Right cardiac atrium (tissue), 5 donors: Measurements from ENCODE around the gene TPM3. TPM values are rescaled to one million over a fixed set of nuclear protein-coding genes. Genes with fewer than 3 reads are reported as not detected.

Experiments used
- ATAC-seq, 2 donors: fragments of 200-7000 bp; cut with Tn5 transposase; one replicate each; pipeline versions ENCODE4 v1.8.0 to v1.9.1; 2020; ENCODE audit warnings: moderate library complexity in 2 of 2, mild to moderate bottlenecking in 1 of 2
- DNase-seq, 3 donors: peaks; one replicate each; pipeline ENCODE4 v3.0.0-alpha.2; 2020
- H3K27ac ChIP-seq: one replicate; pipeline ENCODE4 v1.5.1; 2013; ENCODE audit warnings: mild to moderate bottlenecking, low read length, control low read depth, moderate library complexity
- H3K27me3 ChIP-seq: one replicate; pipeline ENCODE4 v1.6.1; 2013; ENCODE audit not compliant: control insufficient read depth, insufficient read depth
- H3K4me1 ChIP-seq: one replicate; pipeline ENCODE4 v1.6.1; 2013; ENCODE audit warnings: low read length; ENCODE audit not compliant: control insufficient read depth, insufficient read depth
- H3K4me3 ChIP-seq: one replicate; pipeline ENCODE4 v1.5.1; 2013; ENCODE audit warnings: low read length, control low read depth
- H3K9me3 ChIP-seq: one replicate; pipeline ENCODE4 v1.6.1; 2013; ENCODE audit warnings: low read length; ENCODE audit not compliant: control insufficient read depth
- WGBS: extraction: QIAGEN DNeasy Blood & Tissue Kit; methylation state at CpG from one replicate; pipeline ENCODE4 v1.1.7; 2013; 5-methylcytosine and 5-hydroxymethylcytosine counted together
- intact Hi-C, 4 donors: fragments of 100-400 bp; cut with DNase I; formaldehyde crosslinking; loops; one replicate each; pipeline versions ENCODE4 v1.11.0 to v1.14.0; 2022 to 2023
- polyA plus RNA-seq: library from polyadenylated mRNA; stranded (reverse); fragments of 200-250 nt; gene quantifications from one replicate; pipeline ENCODE4 v1.2.3, GENCODE V29; 2013
- total RNA-seq, 4 donors: library from RNA; stranded (reverse); fragmentation: NEBNext Ultra II Directional; extraction: Animal tissue kit (Norgen Biotek cat#: 25700); gene quantifications; one replicate each; pipeline ENCODE4 v1.2.1, GENCODE V29; 2021
- donor health status: healthy with polysubstance abuse.
- donor health status: DM: no; HTN: yes; CAD: no.
- donor health status: DM: no; HTN: no; CAD: no.
- donor health status: DM: no; HTN: yes; CAD: no; lungs with severe emphysema.
- donor health status: DM: yes; HTN: yes; CAD: no.

TPM3 gene
- total and polyA plus RNA-seq, 5 donors: 202 to 594 (median 282) TPM

GRCh38 chr1:154183046-154183915 is 8.6 kb downstream of the TPM3 start:
- DNase-seq (peak; percentile 96 to 98 (median 98)), ATAC-seq (peak; percentile 95 to 96)
- Histone ChIP-seq H3K4me1 (peaks cover 9% of the 10 kb centered on the region), H3K9me3 (no peaks in the 10 kb centered on the region), H3K4me3 (peak overlapping the region; percentile 82), H3K27me3 (no peaks in the 10 kb centered on the region), H3K27ac (peak overlapping the region; percentile 82)
- intact Hi-C loops: loop anchor here in 1 of 4 donors (10.0 kb wide), 1 partner anchor 92 kb away; the partner anchor contains the start of gene HAX1
- 5% methylated on average over 41 of the region's 41 CpGs for WGBS

GRCh38 chr1:154182344-154183045 is 9.4 kb downstream of the TPM3 start:
- no peaks in the 10 kb centered on the region for H3K9me3 ChIP-seq
- intact Hi-C loops: loop anchor here in 1 of 4 donors (10.0 kb wide), 1 partner anchor 92 kb away; the partner anchor contains the start of gene HAX1
- WGBS: under 1% methylated on average over 35 of the region's 35 CpGs
- peaks cover 12% of the 10 kb centered on the region for H3K4me1 ChIP-seq
- H3K27me3 ChIP-seq: no peaks in the 10 kb centered on the region
- H3K27ac ChIP-seq: peak overlapping the region; percentile 82
- DNase-seq (peak; percentile 84 to 90 (median 89)), ATAC-seq (peak; percentile 68 to 84)
- peak overlapping the region; percentile 82 for H3K4me3 ChIP-seq

- Histone ChIP-seq H3K27ac (peak overlapping the region; percentile 82), H3K27me3 (no peaks in the 10 kb centered on the region), H3K9me3 (no peaks in the 10 kb centered on the region), H3K4me3 (peak overlapping the region; percentile 82), H3K4me1 (peaks cover 15% of the 10 kb centered on the region)
- intact Hi-C loops: loop anchor here in 1 of 4 donors (10.0 kb wide), 1 partner anchor 93 kb away; the partner anchor contains the start of gene HAX1
- ATAC-seq (no peak), DNase-seq (no peak)
- 0% methylated on average over 6 of the region's 6 CpGs for WGBS
Measured at GRCh38 chr1:154181944-154182343, 10.0 kb downstream of the TPM3 start.

GRCh38 chr1:154179946-154180687 is 11.8 kb downstream of the TPM3 start:
- no peak overlapping the region for H3K4me3 ChIP-seq
- no peaks in the 10 kb centered on the region for H3K27me3 ChIP-seq
- H3K4me1 ChIP-seq: peaks cover 19% of the 10 kb centered on the region
- no peak overlapping the region for H3K27ac ChIP-seq
- ATAC-seq (no peak), DNase-seq (no peak)
- WGBS: 75% methylated on average over 3 of the region's 3 CpGs
- H3K9me3 ChIP-seq: no peaks in the 10 kb centered on the region
- intact Hi-C loops: loop anchor here in 1 of 4 donors (10.0 kb wide), 1 partner anchor 95 kb away; the partner anchor contains the start of gene HAX1

- Histone ChIP-seq H3K9me3 (no peaks in the 10 kb centered on the region), H3K27me3 (no peaks in the 10 kb centered on the region), H3K4me3 (no peak overlapping the region), H3K4me1 (peaks cover 19% of the 10 kb centered on the region), H3K27ac (peak overlapping the region; percentile 68)
- ATAC-seq (no peak), DNase-seq (no peak)
- WGBS: 61% methylated on average over 10 of the region's 10 CpGs
- intact Hi-C loops: no loop called here
Measured at GRCh38 chr1:154178911-154179811, 12.7 kb downstream of the TPM3 start.

GRCh38 chr1:154178013-154178412 is 13.9 kb downstream of the TPM3 start:
- intact Hi-C loops: no loop called here
- no peak for DNase-seq
- no peak overlapping the region for H3K4me3 ChIP-seq
- no peaks in the 10 kb centered on the region for H3K27me3 ChIP-seq
- no peaks in the 10 kb centered on the region for H3K9me3 ChIP-seq
- peak overlapping the region; percentile 42 for H3K27ac ChIP-seq
- no peak for ATAC-seq
- WGBS: 32% methylated on average over 2 of the region's 2 CpGs
- peaks cover 19% of the 10 kb centered on the region for H3K4me1 ChIP-seq

GRCh38 chr1:154176337-154176736 is 15.6 kb downstream of the TPM3 start:
- peak; percentile 57 to 78 for ATAC-seq
- Histone ChIP-seq H3K27ac (no peak overlapping the region), H3K9me3 (no peaks in the 10 kb centered on the region), H3K4me1 (peaks cover 19% of the 10 kb centered on the region), H3K4me3 (no peak overlapping the region), H3K27me3 (no peaks in the 10 kb centered on the region)
- WGBS: 40% methylated on average over 2 of the region's 2 CpGs
- intact Hi-C loops: no loop called here
- DNase-seq: no peak

- Histone ChIP-seq H3K27ac (no peak overlapping the region), H3K4me1 (peaks cover 17% of the 10 kb centered on the region), H3K9me3 (no peaks in the 10 kb centered on the region), H3K4me3 (no peak overlapping the region), H3K27me3 (no peaks in the 10 kb centered on the region)
- DNase-seq (no peak), ATAC-seq (no peak)
- intact Hi-C loops: no loop called here
- WGBS: 97% methylated on average over 4 of the region's 4 CpGs
Measured at GRCh38 chr1:154174654-154175053, 17.2 kb downstream of the TPM3 start.

GRCh38 chr1:154171880-154172279 is 20.0 kb downstream of the TPM3 start:
- Histone ChIP-seq H3K4me1 (peaks cover 4% of the 10 kb centered on the region), H3K27ac (no peak overlapping the region), H3K4me3 (no peak overlapping the region), H3K9me3 (no peaks in the 10 kb centered on the region), H3K27me3 (no peaks in the 10 kb centered on the region)
- ATAC-seq (no peak), DNase-seq (no peak)
- 89% methylated on average over 5 of the region's 5 CpGs for WGBS
- intact Hi-C loops: no loop called here

GRCh38 chr1:154171223-154171583 is 20.7 kb downstream of the TPM3 start:
- intact Hi-C loops: no loop called here
- 91% methylated on average over 4 of the region's 4 CpGs for WGBS
- H3K4me3 ChIP-seq: no peak overlapping the region

More at GRCh38 chr1:154171223-154171583, 20.7 kb downstream of the TPM3 start:
- peaks cover 4% of the 10 kb centered on the region for H3K4me1 ChIP-seq
- H3K27ac ChIP-seq: no peak overlapping the region
- no peaks in the 10 kb centered on the region for H3K27me3 ChIP-seq
- H3K9me3 ChIP-seq: no peaks in the 10 kb centered on the region
- DNase-seq (no peak), ATAC-seq (no peak)
